HG03575 (cell line): ENCODE data around the gene ATR.
"Not testable (repeated sequence)": the region's sequence is repeated elsewhere in the genome, so short reads cannot be mapped to it uniquely, and the experiment has no call there.

Experiments
- ATAC-seq: cut with Tn5 transposase; IDR thresholded peaks from one replicate; pipeline ENCODE4 v1.9.1; 2021; ENCODE audit not compliant: unreplicated experiment, insufficient number of reproducible peaks, low FRiP score; ENCODE audit errors: extremely low read depth

The ATR gene

GRCh38 chr3:142424754-142425153, 153.8 kb downstream of the ATR start:
- no peak for ATAC-seq

GRCh38 chr3:142418926-142419592, 159.5 kb downstream of the ATR start:
- no peak for ATAC-seq

GRCh38 chr3:142417302-142417701, 161.2 kb downstream of the ATR start:
- ATAC-seq, result no peak

- ATAC-seq, result not testable (repeated sequence)
Measured at GRCh38 chr3:142400537-142400936, 178.0 kb downstream of the ATR start.
